OCI-LY7 (cell line): ENCODE results near the gene ZFYVE26.
"Not testable (repeated sequence)": the region's sequence is repeated elsewhere in the genome, so short reads cannot be mapped to it uniquely, and the experiment has no call there.

Source experiments
- CTCF ChIP-seq: fragments of 200-600 bp; sonication (generic); conservative IDR thresholded peaks from 2 replicates; pipeline ENCODE4 v1.5.1; 2014; ENCODE audit warnings: mild to moderate bottlenecking, antibody characterized with exemption, low read length, moderate library complexity, mixed read lengths
- EZH2phosphoT487 ChIP-seq: fragments of 200-600 bp; sonication (generic); IDR thresholded peaks from 2 replicates; pipeline ENCODE4 v1.6.1; 2018; ENCODE audit warnings: low read depth, borderline replicate concordance, mild to moderate bottlenecking, mixed run types, antibody characterized with exemption, low read length, moderate library complexity, mixed read lengths

GRCh38 chr14:67818476-67818875, 2.1 kb upstream of the ZFYVE26 start:
- not testable (repeated sequence) for TF ChIP-seq CTCF, EZH2phosphoT487
